Endodermal cell (in vitro differentiated cells): ENCODE data around the gene NUFIP1. TPM values are rescaled to one million over a fixed set of nuclear protein-coding genes. Genes with fewer than 3 reads are reported as not detected.

Experiments used
- DNase-seq: peaks from one replicate; pipeline ENCODE4 v3.0.0-alpha.2; 2017
- H3K27ac ChIP-seq: 2 replicates; pipeline ENCODE4 v1.5.1; 2013; ENCODE audit warnings: mild to moderate bottlenecking, low read depth, low read length, moderate library complexity
- H3K27me3 ChIP-seq: 2 replicates; pipeline ENCODE4 v1.6.1; 2013; ENCODE audit warnings: mild to moderate bottlenecking, low read length, moderate library complexity; ENCODE audit not compliant: insufficient read depth, control insufficient read depth, poor library complexity, severe bottlenecking
- H3K36me3 ChIP-seq: 2 replicates; pipeline ENCODE4 v1.7.0; 2013; ENCODE audit warnings: mild to moderate bottlenecking, low read length, moderate library complexity; ENCODE audit not compliant: control insufficient read depth, insufficient read depth
- H3K4me1 ChIP-seq: one replicate; pipeline ENCODE4 v1.7.0; 2013; ENCODE audit warnings: low read length; ENCODE audit not compliant: control insufficient read depth, insufficient read depth
- H3K4me3 ChIP-seq: 2 replicates; pipeline ENCODE4 v1.5.1; 2013; ENCODE audit warnings: mild to moderate bottlenecking, low read length, moderate library complexity
- H3K9ac ChIP-seq: 2 replicates; pipeline ENCODE4 v1.6.1; 2013; ENCODE audit warnings: mild to moderate bottlenecking, low read length, moderate library complexity; ENCODE audit not compliant: poor library complexity, severe bottlenecking; ENCODE audit errors: extremely low read depth
- H3K9me3 ChIP-seq: 2 replicates; pipeline ENCODE4 v1.6.1; 2013; ENCODE audit warnings: mild to moderate bottlenecking, low read length, moderate library complexity; ENCODE audit not compliant: control insufficient read depth
- H3K27ac Mint-ChIP-seq: 2 replicates; pipeline ENCODE4 v1.8.0; 2020; ENCODE audit warnings: mixed read lengths
- H3K27me3 Mint-ChIP-seq: 2 replicates; pipeline ENCODE4 v1.8.0; 2021; ENCODE audit warnings: mild to moderate bottlenecking, mixed read lengths; ENCODE audit not compliant: insufficient read depth
- H3K36me3 Mint-ChIP-seq: 2 replicates; pipeline ENCODE4 v1.8.0; 2020; ENCODE audit warnings: low read depth, mixed read lengths
- H3K4me1 Mint-ChIP-seq: 2 replicates; pipeline ENCODE4 v1.8.0; 2020; ENCODE audit warnings: mixed read lengths
- H3K4me3 Mint-ChIP-seq: 2 replicates; pipeline ENCODE4 v1.8.0; 2020; ENCODE audit warnings: mild to moderate bottlenecking, moderate library complexity, mixed read lengths
- H3K9me3 Mint-ChIP-seq: 2 replicates; pipeline ENCODE4 v1.8.0; 2020; ENCODE audit warnings: mild to moderate bottlenecking, mixed read lengths
- CTCF ChIP-seq: fragments of 200-600 bp; sonication (generic); conservative IDR thresholded peaks from 2 replicates; pipeline ENCODE4 v1.5.0; 2021; ENCODE audit warnings: antibody characterized with exemption, mild to moderate bottlenecking
- WGBS, 2 experiments: methylation state at CpG; one replicate each; pipeline versions ENCODE4 v1.1.5 to v1.1.7; 2013; ENCODE audit warnings: missing lambda C conversion rate in 2 of 2, mixed read lengths in 1 of 2; ENCODE audit not compliant: insufficient coverage in 1 of 2, insufficient read length in 1 of 2; 5-methylcytosine and 5-hydroxymethylcytosine counted together
- long read RNA-seq, 4 experiments: library from polyadenylated mRNA in 2 of 4; library from RNA in 1 of 4; library from capped mRNA in 1 of 4; stranded (forward) in 3 of 4; unstranded in 1 of 4; transcript quantifications; one replicate each; pipeline ENCODE4 v2.0.0, GENCODE V29; 2020 to 2021; ENCODE audit warnings: inconsistent platforms in 1 of 4
- polyA plus RNA-seq, 2 experiments: library from polyadenylated mRNA; stranded (reverse); fragments of 50-300 nt; gene quantifications; one replicate each; pipeline ENCODE4 v1.2.3, GENCODE V29; 2013
- total RNA-seq, 2 donors: library from RNA; stranded (reverse); fragmentation: NEBNext Ultra II Directional in 1 of 2; extraction: Animal tissue kit (Norgen Biotek cat#: 25700) in 1 of 2; gene quantifications; 2 replicates in 1 of 2; 3 replicates in 1 of 2; pipeline ENCODE4 v1.2.1, GENCODE V29; 2021

Gene NUFIP1
- 10 to 100 TPM; 11.0 to 13.9 TPM for total RNA-seq
- 11.6 TPM for polyA plus RNA-seq (2013, experiment 1 of 2)
- polyA plus RNA-seq (2013, experiment 2 of 2), result 10.0 TPM
- long read RNA-seq, experiment 1, transcript NUFIP1-201 (10 exons, 3,492 nt), result major isoform, 6 of 15 reads
- long read RNA-seq, experiment 1, partial matches to known transcripts, result 3 of 15 reads
- long read RNA-seq, experiment 1, other reads (novel, unspliced or antisense), result 6 of 15 reads
- long read RNA-seq, experiment 2, transcript NUFIP1-201 (10 exons, 3,492 nt), result major isoform, 21 of 27 reads
- long read RNA-seq, experiment 2, partial matches to known transcripts, result 2 of 27 reads
- long read RNA-seq, experiment 2, other reads (novel, unspliced or antisense), result 4 of 27 reads
- long read RNA-seq, experiment 3, transcript NUFIP1-201 (10 exons, 3,492 nt), result major isoform, 38 of 44 reads
- long read RNA-seq, experiment 3, partial matches to known transcripts, result 4 of 44 reads
- long read RNA-seq, experiment 3, other reads (novel, unspliced or antisense), result 2 of 44 reads
- long read RNA-seq, experiment 4, transcript NUFIP1-201 (10 exons, 3,492 nt), result major isoform, 8 of 10 reads
- long read RNA-seq, experiment 4, partial matches to known transcripts, result 1 of 10 reads
- long read RNA-seq, experiment 4, other reads (novel, unspliced or antisense), result 1 of 10 reads

- H3K4me3 Mint-ChIP-seq, result peak within 1 kb of the TSS; percentile 99
- H3K36me3 Mint-ChIP-seq, result peaks cover 7% of the 10 kb centered on the region
- H3K27me3 ChIP-seq, result no peaks in the 10 kb centered on the region
- H3K36me3 ChIP-seq, result peaks cover 16% of the 10 kb centered on the region
- peak within 1 kb of the TSS; percentile 87 for H3K27ac ChIP-seq
- peak within 1 kb of the TSS; percentile 83 for H3K9ac ChIP-seq
- peaks cover 13% of the 10 kb centered on the region for H3K4me1 Mint-ChIP-seq
- H3K4me3 ChIP-seq, result peak within 1 kb of the TSS; percentile 83
- peak within 1 kb of the TSS; percentile 100 for H3K27ac Mint-ChIP-seq
- H3K4me1 ChIP-seq, result peaks cover 5% of the 10 kb centered on the region
- H3K27me3 Mint-ChIP-seq, result no peaks in the 10 kb centered on the region
- DNase-seq, result peak; percentile 97
- 0 to 1% methylated on average over 27 to 66 of the region's 66 CpGs for WGBS, 2 experiments
- peak; percentile 49 for TF ChIP-seq CTCF
- no peaks in the 10 kb centered on the region for H3K9me3 ChIP-seq
- H3K9me3 Mint-ChIP-seq, result no peaks in the 10 kb centered on the region
Observed at GRCh38 chr13:44989071-44989889, at the start of gene NUFIP1, which contains the start of gene GPALPP1. TSS of gene NUFIP1 (minus strand) at chr13:44989471. CDS start at chr13:44989436, 35 bp downstream. TSS of gene GPALPP1 (plus strand) at chr13:44989538. CDS start at chr13:44989655, 117 bp downstream.

- H3K9me3 ChIP-seq, result no peaks in the 10 kb centered on the region
- H3K27ac ChIP-seq, result no peak overlapping the region
- no peaks in the 10 kb centered on the region for H3K27me3 ChIP-seq
- H3K4me1 ChIP-seq, result no peaks in the 10 kb centered on the region
- Mint-ChIP-seq H3K4me1 (peaks cover 6% of the 10 kb centered on the region), H3K36me3 (peaks cover 14% of the 10 kb centered on the region), H3K4me3 (no peak overlapping the region), H3K9me3 (no peaks in the 10 kb centered on the region), H3K27me3 (no peaks in the 10 kb centered on the region), H3K27ac (no peak overlapping the region)
- TF ChIP-seq CTCF, result no peak
- no peak overlapping the region for H3K9ac ChIP-seq
- no peak overlapping the region for H3K4me3 ChIP-seq
- peaks cover 10% of the 10 kb centered on the region for H3K36me3 ChIP-seq
- DNase-seq, result no peak
Observed at GRCh38 chr13:45036206-45036605, 46.9 kb upstream of the NUFIP1 start.

- DNase-seq, result no peak
- Histone ChIP-seq H3K27ac (no peak overlapping the region), H3K9me3 (no peaks in the 10 kb centered on the region), H3K36me3 (peaks cover 14% of the 10 kb centered on the region), H3K4me1 (no peaks in the 10 kb centered on the region), H3K27me3 (no peaks in the 10 kb centered on the region), H3K4me3 (no peak overlapping the region), H3K9ac (no peak overlapping the region)
- no peak overlapping the region for H3K4me3 Mint-ChIP-seq
- H3K36me3 Mint-ChIP-seq, result peaks cover 14% of the 10 kb centered on the region
- no peak overlapping the region for H3K27ac Mint-ChIP-seq
- WGBS, 2 experiments, result 97 to 100% methylated on average over 1 to 2 of the region's 2 CpGs
- no peak for TF ChIP-seq CTCF
- H3K4me1 Mint-ChIP-seq, result peaks cover 12% of the 10 kb centered on the region
- H3K9me3 Mint-ChIP-seq, result no peaks in the 10 kb centered on the region
- H3K27me3 Mint-ChIP-seq, result no peaks in the 10 kb centered on the region
Observed at GRCh38 chr13:45034342-45034741, 45.1 kb upstream of the NUFIP1 start.
